Mammary epithelial cell (primary cell): ENCODE data around the gene NOX5.

Experiments used
- CTCF ChIP-seq, 2 donors: IDR thresholded peaks in 1 of 2; conservative IDR thresholded peaks in 1 of 2; 2 replicates each; pipeline ENCODE4 v1.5.1; 2011 to 2012; ENCODE audit warnings: inconsistent platforms in 2 of 2, low read length in 2 of 2, mild to moderate bottlenecking in 2 of 2, control low read depth in 1 of 2, low read depth in 1 of 2; ENCODE audit not compliant: insufficient read depth in 1 of 2; ENCODE audit errors: extremely low read depth in 1 of 2
- EZH2 ChIP-seq: IDR thresholded peaks from 2 replicates; pipeline ENCODE4 v1.6.1; 2012; ENCODE audit warnings: low read length, inconsistent platforms, borderline replicate concordance

DNA sequence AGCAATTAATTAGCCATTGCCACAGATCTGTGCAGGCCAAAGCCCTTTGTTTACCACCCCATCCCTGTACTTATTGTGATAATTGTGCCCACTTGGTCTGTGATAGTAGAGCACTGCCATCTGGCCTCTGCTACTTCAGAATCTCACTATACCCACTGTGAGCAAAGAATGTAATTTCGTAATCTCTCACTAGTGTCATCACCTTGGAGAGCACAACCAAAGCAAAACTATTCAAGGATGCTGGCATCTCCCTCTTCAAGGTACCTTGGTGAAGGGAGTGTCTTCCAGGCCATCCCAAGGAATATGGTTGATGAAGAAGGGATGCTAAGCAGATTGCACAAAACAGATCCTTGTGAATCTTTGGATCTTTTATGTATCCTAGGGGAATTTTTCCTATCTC is 34.7 kb upstream of the NOX5 start:
- no peak for TF ChIP-seq CTCF (conservative IDR thresholded peaks at IDR 0.05 in 1 of 2, IDR thresholded peaks at IDR 0.05 in 1 of 2; ENCODE audit: extremely low read depth in 1 of 2, insufficient read depth in 1 of 2, low read depth in 1 of 2, low read length in 2 of 2)
- no peak for TF ChIP-seq EZH2
